SK-N-SH treated with all-trans-retinoic acid at 6 μM for 48 hours (cell line): ENCODE results near the gene TRAPPC4.
"Not testable (repeated sequence)": the region's sequence is repeated elsewhere in the genome, so short reads cannot be mapped to it uniquely, and the experiment has no call there.

ENCODE experiments used
- BACH2 ChIP-seq: fragments of 250-450 bp; sonication (Bioruptor Pico); IDR thresholded peaks from 2 replicates; pipeline ENCODE4 v1.9.0; 2021; ENCODE audit warnings: mild to moderate bottlenecking, borderline replicate concordance
- CREB5 ChIP-seq: fragments of 250-450 bp; sonication (Bioruptor Pico); IDR thresholded peaks from 2 replicates; pipeline ENCODE4 v1.5.1; 2020; ENCODE audit warnings: low read depth, mild to moderate bottlenecking, moderate library complexity
- CSDC2 ChIP-seq: fragments of 250-450 bp; sonication (Bioruptor Pico); IDR thresholded peaks from 2 replicates; pipeline ENCODE4 v1.5.0; 2020; ENCODE audit warnings: mild to moderate bottlenecking, moderate library complexity
- GLIS3 ChIP-seq: fragments of 250-450 bp; sonication (Bioruptor Pico); IDR thresholded peaks from 2 replicates; pipeline ENCODE4 v1.5.0; 2020; ENCODE audit warnings: mild to moderate bottlenecking, moderate library complexity
- PATZ1 ChIP-seq: fragments of 250-450 bp; sonication (Bioruptor Pico); IDR thresholded peaks from 2 replicates; pipeline ENCODE4 v1.8.0; 2020; ENCODE audit warnings: mild to moderate bottlenecking, moderate library complexity, borderline replicate concordance
- RARB ChIP-seq: fragments of 250-450 bp; sonication (Bioruptor Pico); IDR thresholded peaks from 2 replicates; pipeline ENCODE4 v1.8.0; 2021; ENCODE audit warnings: mild to moderate bottlenecking, moderate library complexity
- SNAI2 ChIP-seq: fragments of 250-450 bp; sonication (Bioruptor Pico); IDR thresholded peaks from 2 replicates; pipeline ENCODE4 v1.5.0; 2020; ENCODE audit warnings: mild to moderate bottlenecking, moderate library complexity
- TOX ChIP-seq: fragments of 250-450 bp; sonication (Bioruptor Pico); IDR thresholded peaks from 2 replicates; pipeline ENCODE4 v1.8.0; 2021; ENCODE audit warnings: mild to moderate bottlenecking, moderate library complexity, borderline replicate concordance
- TSHZ2 ChIP-seq: fragments of 250-450 bp; sonication (Bioruptor Pico); IDR thresholded peaks from 2 replicates; pipeline ENCODE4 v1.5.0; 2020; ENCODE audit warnings: mild to moderate bottlenecking, moderate library complexity
- ZC3H10 ChIP-seq: fragments of 250-450 bp; sonication (Bioruptor Pico); IDR thresholded peaks from 2 replicates; pipeline ENCODE4 v1.5.1; 2021; ENCODE audit warnings: mild to moderate bottlenecking, moderate library complexity

- TF ChIP-seq TSHZ2 (CRISPR knock-in tag); RARB (CRISPR knock-in tag); PATZ1 (CRISPR knock-in tag); TOX (CRISPR knock-in tag); BACH2 (CRISPR knock-in tag); GLIS3 (CRISPR knock-in tag); CSDC2 (CRISPR knock-in tag); SNAI2 (CRISPR knock-in tag); CREB5; ZC3H10: not testable (repeated sequence)
Measured at GRCh38 chr11:119039471-119039870, 20.9 kb downstream of the TRAPPC4 start.
